Measurements from ENCODE around the gene NUP214.

DNA sequence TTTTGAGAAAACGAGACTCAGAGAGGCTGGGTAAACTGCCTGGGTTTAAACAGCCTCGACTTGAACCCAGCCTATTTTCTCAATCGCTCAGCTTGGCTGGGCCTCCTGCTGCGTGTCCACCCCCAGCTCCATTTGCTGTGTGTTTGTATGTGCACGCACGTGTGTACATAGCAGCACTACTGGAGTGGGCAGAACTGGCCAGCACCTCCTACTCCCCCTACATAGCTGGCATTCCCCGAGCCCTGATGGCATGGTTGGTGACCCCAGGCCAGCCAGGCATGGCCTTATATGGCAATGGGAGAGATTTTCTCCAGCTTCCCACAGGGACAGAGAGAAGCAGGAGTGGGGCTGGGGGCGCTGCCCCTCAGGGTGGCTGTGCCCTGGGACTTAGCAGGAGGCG, 24.9 kb upstream of the NUP214 start:
- TF ChIP-seq SIN3A (IDR thresholded peaks at IDR 0.05; ENCODE audit: borderline replicate concordance, low read depth, low read length) (no peak), NFIC (IDR thresholded peaks at IDR 0.05; ENCODE audit: borderline replicate concordance) (no peak), PBX3 (IDR thresholded peaks at IDR 0.05) (no peak), NRF1 (IDR thresholded peaks at IDR 0.05; ENCODE audit: low read depth, low read length) (no peak), FOXM1 (IDR thresholded peaks at IDR 0.05; ENCODE audit: low read depth) (no peak), EZH2phosphoT487 (IDR thresholded peaks at IDR 0.05; ENCODE audit: borderline replicate concordance, low read depth) (no peak), GABPA (IDR thresholded peaks at IDR 0.05; ENCODE audit: low read depth) (no peak), EP300 (IDR thresholded peaks at IDR 0.05; ENCODE audit: borderline replicate concordance in 1 of 2, low read depth in 1 of 2, low read length in 1 of 2) (no peak), SMC3 (IDR thresholded peaks at IDR 0.05; ENCODE audit: low read depth, low read length) (no peak)
- TF ChIP-seq, protein P1, sequence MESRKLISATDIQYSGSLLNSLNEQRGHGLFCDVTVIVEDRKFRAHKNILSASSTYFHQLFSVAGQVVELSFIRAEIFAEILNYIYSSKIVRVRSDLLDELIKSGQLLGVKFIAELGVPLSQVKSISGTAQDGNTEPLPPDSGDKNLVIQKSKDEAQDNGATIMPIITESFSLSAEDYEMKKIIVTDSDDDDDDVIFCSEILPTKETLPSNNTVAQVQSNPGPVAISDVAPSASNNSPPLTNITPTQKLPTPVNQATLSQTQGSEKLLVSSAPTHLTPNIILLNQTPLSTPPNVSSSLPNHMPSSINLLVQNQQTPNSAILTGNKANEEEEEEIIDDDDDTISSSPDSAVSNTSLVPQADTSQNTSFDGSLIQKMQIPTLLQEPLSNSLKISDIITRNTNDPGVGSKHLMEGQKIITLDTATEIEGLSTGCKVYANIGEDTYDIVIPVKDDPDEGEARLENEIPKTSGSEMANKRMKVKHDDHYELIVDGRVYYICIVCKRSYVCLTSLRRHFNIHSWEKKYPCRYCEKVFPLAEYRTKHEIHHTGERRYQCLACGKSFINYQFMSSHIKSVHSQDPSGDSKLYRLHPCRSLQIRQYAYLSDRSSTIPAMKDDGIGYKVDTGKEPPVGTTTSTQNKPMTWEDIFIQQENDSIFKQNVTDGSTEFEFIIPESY (IDR thresholded peaks at IDR 0.05; ENCODE audit: borderline replicate concordance, low read depth): no peak

All from SK-N-SH (cell line).